C4-2B (cell line): ENCODE measurements around the gene TMEM179.

Source experiments
- CTCF ChIP-seq: fragments of 450-650 bp; conservative IDR thresholded peaks from 2 replicates; pipeline ENCODE4 v1.5.1; 2017; ENCODE audit warnings: mild to moderate bottlenecking
- ZFX ChIP-seq: fragments of 450-650 bp; IDR thresholded peaks from 2 replicates; pipeline ENCODE4 v1.6.1; 2017

GRCh38 chr14:104572024-104572626, 32.4 kb downstream of the TMEM179 start:
- TF ChIP-seq CTCF: no peak
- no peak for TF ChIP-seq ZFX
